Naive thymus-derived CD4-positive, alpha-beta T cell (primary cell): Measurements from ENCODE around the gene VPS13A. TPM values are rescaled to one million over a fixed set of nuclear protein-coding genes. Genes with fewer than 3 reads are reported as not detected.
"Not testable (repeated sequence)": the region's sequence is repeated elsewhere in the genome, so short reads cannot be mapped to it uniquely, and the experiment has no call there.

Experiments
- ATAC-seq: fragments of 150-1000 bp; cut with Tn5 transposase; 2 replicates; pipeline ENCODE4 v1.10.0; 2021; ENCODE audit warnings: mild to moderate bottlenecking, moderate library complexity
- CTCF ChIA-PET: fragments of 350-600 bp; sonication (Branson Sonifier 250); formaldehyde crosslinking; loops from one replicate; lab custom pipeline; 2021; ENCODE audit warnings: antibody characterized with exemption; lab: Charles Lee
- POLR2A ChIA-PET: fragments of 350-600 bp; sonication (Branson Sonifier 250); formaldehyde crosslinking; loops from one replicate; lab custom pipeline; 2021; ENCODE audit warnings: antibody characterized with exemption, inconsistent platforms; lab: Charles Lee
- DNase-seq, 9 donors: peaks; one replicate each; pipeline versions ENCODE4 v3.0.0 to v3.0.0-alpha.2; 2020 to 2022; ENCODE audit warnings: mixed read lengths in 1 of 9
- H3K27ac ChIP-seq: one replicate; pipeline ENCODE4 v1.7.0; 2013; ENCODE audit warnings: mild to moderate bottlenecking, low read depth, low read length, moderate library complexity
- H3K27me3 ChIP-seq, 2 donors: one replicate each; pipeline ENCODE4 v1.7.0; 2013; ENCODE audit warnings: low read length in 2 of 2, mild to moderate bottlenecking in 2 of 2, moderate library complexity in 2 of 2; ENCODE audit not compliant: control insufficient read depth in 2 of 2, insufficient read depth in 2 of 2
- H3K36me3 ChIP-seq, 3 experiments: 1 replicate in 2 of 3; 2 replicates in 1 of 3; pipeline ENCODE4 v1.7.0; 2013; ENCODE audit warnings: low read length in 3 of 3, mild to moderate bottlenecking in 3 of 3, moderate library complexity in 1 of 3; ENCODE audit not compliant: insufficient read depth in 3 of 3, control insufficient read depth in 2 of 3
- H3K4me1 ChIP-seq, 2 donors: one replicate each; pipeline ENCODE4 v1.7.0; 2013; ENCODE audit warnings: low read length in 2 of 2, mild to moderate bottlenecking in 2 of 2, moderate library complexity in 1 of 2; ENCODE audit not compliant: control insufficient read depth in 2 of 2, insufficient read depth in 2 of 2
- H3K4me3 ChIP-seq: 2 replicates; pipeline ENCODE4 v1.7.0; 2013; ENCODE audit warnings: mild to moderate bottlenecking, low read length
- H3K9me3 ChIP-seq, 3 experiments: 1 replicate in 2 of 3; 2 replicates in 1 of 3; pipeline ENCODE4 v1.7.0; 2013; ENCODE audit warnings: low read length in 3 of 3; ENCODE audit not compliant: control insufficient read depth in 2 of 3
- H3K27ac Mint-ChIP-seq, 9 donors: one replicate each; pipeline ENCODE4 v1.8.0; 2020 to 2022; ENCODE audit warnings: mixed read lengths in 9 of 9, mild to moderate bottlenecking in 8 of 9, moderate library complexity in 5 of 9, inconsistent platforms in 2 of 9
- H3K27me3 Mint-ChIP-seq, 5 donors: one replicate each; pipeline ENCODE4 v1.8.0; 2021 to 2022; ENCODE audit warnings: mixed read lengths in 5 of 5, mild to moderate bottlenecking in 1 of 5
- H3K36me3 Mint-ChIP-seq, 5 donors: one replicate each; pipeline ENCODE4 v1.8.0; 2020 to 2022; ENCODE audit warnings: mixed read lengths in 5 of 5, mild to moderate bottlenecking in 3 of 5, inconsistent platforms in 1 of 5
- H3K4me1 Mint-ChIP-seq, 7 donors: one replicate each; pipeline ENCODE4 v1.8.0; 2020 to 2022; ENCODE audit warnings: mixed read lengths in 7 of 7, mild to moderate bottlenecking in 3 of 7, inconsistent platforms in 1 of 7
- H3K4me3 Mint-ChIP-seq, 10 donors: one replicate each; pipeline ENCODE4 v1.8.0; 2020 to 2022; ENCODE audit warnings: mild to moderate bottlenecking in 10 of 10, mixed read lengths in 10 of 10, moderate library complexity in 6 of 10, inconsistent platforms in 2 of 10
- H3K9me3 Mint-ChIP-seq, 11 donors: one replicate each; pipeline ENCODE4 v1.8.0; 2020 to 2022; ENCODE audit warnings: mixed read lengths in 11 of 11, mild to moderate bottlenecking in 4 of 11, inconsistent platforms in 1 of 11, moderate library complexity in 1 of 11
- intact Hi-C, 2 donors: fragments of 100-400 bp; cut with micrococcal nuclease; formaldehyde crosslinking; loops; one replicate each; pipeline ENCODE4 v1.15.1; 2023
- polyA plus RNA-seq, 2 donors: library from polyadenylated mRNA; unstranded; fragments of 300-500 nt; fragmentation: Illumina TruSeq; gene quantifications; one replicate each; pipeline ENCODE4 v1.2.3, GENCODE V29; 2021
- total RNA-seq, 6 experiments: library from RNA in 5 of 6; stranded (reverse) in 5 of 6; gene quantifications; 1 replicate in 5 of 6; 2 replicates in 1 of 6; pipeline ENCODE4 v1.2.3 and lab custom pipeline; 2021 to 2026

Gene VPS13A
- total and polyA plus RNA-seq, 7 experiments from 2014 or later, result 3.0 to 52.8 (median 40.9) TPM

DNA sequence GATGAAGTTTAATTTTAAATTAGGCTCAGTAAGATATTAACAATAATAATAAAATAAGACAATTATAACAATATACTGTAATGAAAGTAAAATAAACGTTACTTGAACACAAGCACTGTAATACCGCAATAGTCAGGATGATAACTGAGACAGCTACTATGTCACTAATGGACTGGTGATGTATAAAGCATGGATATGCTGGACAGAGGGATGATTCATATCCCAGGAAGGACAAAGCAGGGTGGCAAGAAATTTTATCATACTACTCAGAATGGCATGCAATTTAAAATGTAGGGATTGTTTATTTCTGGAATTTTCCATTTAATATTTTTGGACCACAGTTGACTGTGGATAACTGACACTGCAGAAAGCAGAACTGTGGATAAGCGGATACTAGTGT is 196.9 kb downstream of the VPS13A start:
- Histone ChIP-seq H3K36me3 (peaks cover 3 to 16% (median 4%) of the 10 kb centered on the region in 3 experiments), H3K27me3 (no peaks in the 10 kb centered on the region), H3K4me3 (no peak overlapping the region), H3K27ac (no peak overlapping the region), H3K4me1 (no peaks in the 10 kb centered on the region), H3K9me3 (no peaks in the 10 kb centered on the region)
- intact Hi-C loops, result no loop called here
- no peak for DNase-seq
- H3K27me3 Mint-ChIP-seq, result no peaks in the 10 kb centered on the region
- peaks cover 13 to 53% (median 37%) of the 10 kb centered on the region in 5 donors for H3K36me3 Mint-ChIP-seq
- no peak overlapping the region for H3K27ac Mint-ChIP-seq
- ChIA-PET CTCF (no interaction called here), POLR2A (no interaction called here)
- no peaks in the 10 kb centered on the region for H3K4me1 Mint-ChIP-seq
- peaks cover 0 to 16% (median 4%) of the 10 kb centered on the region in 11 donors for H3K9me3 Mint-ChIP-seq
- ATAC-seq, result no peak
- H3K4me3 Mint-ChIP-seq, result no peak overlapping the region

- ATAC-seq (no peak), DNase-seq (no peak)
- peaks cover 2 to 35% (median 23%) of the 10 kb centered on the region in 5 donors for H3K36me3 Mint-ChIP-seq
- Histone ChIP-seq H3K9me3 (no peaks in the 10 kb centered on the region), H3K27me3 (no peaks in the 10 kb centered on the region), H3K27ac (no peak overlapping the region), H3K4me1 (no peaks in the 10 kb centered on the region), H3K36me3 (peaks cover 0 to 4% (median 3%) of the 10 kb centered on the region in 3 experiments), H3K4me3 (no peak overlapping the region)
- ChIA-PET CTCF (no interaction called here), POLR2A (no interaction called here)
- H3K9me3 Mint-ChIP-seq, result peaks cover 0 to 11% (median 2%) of the 10 kb centered on the region in 11 donors
- no peaks in the 10 kb centered on the region for H3K4me1 Mint-ChIP-seq
- peak overlapping the region in 1 of 9 donors; percentile 0 for H3K27ac Mint-ChIP-seq
- intact Hi-C loops, result no loop called here
- no peak overlapping the region for H3K4me3 Mint-ChIP-seq
- no peaks in the 10 kb centered on the region for H3K27me3 Mint-ChIP-seq
Observed at GRCh38 chr9:77375956-77376532, 198.7 kb downstream of the VPS13A start.

- Mint-ChIP-seq H3K27me3 (no peaks in the 10 kb centered on the region), H3K4me3 (no peak overlapping the region), H3K9me3 (no peaks in the 10 kb centered on the region), H3K27ac (no peak overlapping the region), H3K36me3 (peaks cover 0 to 17% (median 10%) of the 10 kb centered on the region in 5 donors), H3K4me1 (no peaks in the 10 kb centered on the region)
- Histone ChIP-seq H3K36me3 (peaks cover 0 to 4% (median 0%) of the 10 kb centered on the region in 3 experiments), H3K27ac (no peak overlapping the region), H3K9me3 (no peaks in the 10 kb centered on the region), H3K27me3 (no peaks in the 10 kb centered on the region), H3K4me3 (no peak overlapping the region), H3K4me1 (no peaks in the 10 kb centered on the region)
- DNase-seq (no peak), ATAC-seq (no peak)
- ChIA-PET CTCF (no interaction called here), POLR2A (no interaction called here)
- intact Hi-C loops, result no loop called here
Observed at GRCh38 chr9:77384406-77384805, 207.1 kb downstream of the VPS13A start.

- H3K4me3 Mint-ChIP-seq, result no peak overlapping the region
- Histone ChIP-seq H3K4me1 (no peaks in the 10 kb centered on the region), H3K27me3 (no peaks in the 10 kb centered on the region), H3K27ac (no peak overlapping the region), H3K9me3 (no peaks in the 10 kb centered on the region), H3K36me3 (peaks cover 0 to 4% (median 0%) of the 10 kb centered on the region in 3 experiments), H3K4me3 (no peak overlapping the region)
- no peaks in the 10 kb centered on the region for H3K9me3 Mint-ChIP-seq
- DNase-seq, result no peak
- H3K27ac Mint-ChIP-seq, result no peak overlapping the region
- no peaks in the 10 kb centered on the region for H3K4me1 Mint-ChIP-seq
- no peak for ATAC-seq
- intact Hi-C loops, result no loop called here
- peaks cover 0 to 29% (median 17%) of the 10 kb centered on the region in 5 donors for H3K36me3 Mint-ChIP-seq
- CTCF ChIA-PET, result no interaction called here
- H3K27me3 Mint-ChIP-seq, result no peaks in the 10 kb centered on the region
- POLR2A ChIA-PET, result no interaction called here
Observed at GRCh38 chr9:77386187-77386586, 208.9 kb downstream of the VPS13A start.

DNA sequence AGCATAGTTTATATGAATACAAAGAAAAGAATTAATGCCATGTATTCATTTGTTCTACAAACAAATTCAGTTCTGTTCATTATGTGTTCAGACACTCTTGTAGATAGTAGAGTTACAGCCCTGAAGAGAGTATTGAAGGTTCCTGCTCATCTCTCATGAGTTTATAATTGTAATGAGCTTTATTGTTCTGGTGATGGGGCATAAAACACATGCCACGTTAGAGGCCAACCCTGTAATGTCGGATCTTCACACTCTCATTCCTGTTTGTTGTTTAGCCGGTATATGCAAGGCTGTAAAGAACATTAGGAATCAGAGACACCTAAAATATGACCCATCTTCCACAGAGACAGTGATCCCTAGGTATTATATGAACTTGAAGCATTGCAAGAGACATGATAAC is 214.5 kb downstream of the VPS13A start:
- Histone ChIP-seq H3K4me3 (no peak overlapping the region), H3K36me3 (no peaks in the 10 kb centered on the region), H3K27me3 (no peaks in the 10 kb centered on the region), H3K4me1 (no peaks in the 10 kb centered on the region), H3K27ac (no peak overlapping the region), H3K9me3 (no peaks in the 10 kb centered on the region)
- Mint-ChIP-seq H3K9me3 (peaks cover 0 to 6% (median 0%) of the 10 kb centered on the region in 11 donors), H3K36me3 (peaks cover 0 to 15% (median 10%) of the 10 kb centered on the region in 5 donors), H3K4me3 (no peak overlapping the region), H3K4me1 (no peaks in the 10 kb centered on the region), H3K27ac (no peak overlapping the region), H3K27me3 (no peaks in the 10 kb centered on the region)
- ChIA-PET POLR2A (no interaction called here), CTCF (no interaction called here)
- ATAC-seq (no peak), DNase-seq (no peak)
- intact Hi-C loops, result no loop called here

DNA sequence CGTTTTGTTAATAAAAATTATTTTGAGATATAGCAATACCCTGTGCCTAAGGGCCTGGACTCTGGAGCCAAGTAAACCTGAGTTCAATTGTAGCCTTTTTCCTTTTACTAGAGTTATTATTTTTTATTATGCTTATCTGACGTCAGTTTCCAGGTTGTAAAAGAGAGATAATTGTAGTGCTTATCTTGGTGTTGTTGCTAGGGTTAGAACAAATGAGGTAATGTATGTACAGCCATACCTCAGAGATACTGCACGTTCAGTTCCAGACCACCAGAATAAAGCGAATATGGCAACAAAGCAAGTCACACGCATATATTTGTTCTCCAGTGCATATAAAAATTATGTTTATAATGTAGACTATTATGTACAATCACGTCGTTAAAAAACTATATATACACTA is 215.0 kb downstream of the VPS13A start:
- no peaks in the 10 kb centered on the region for H3K36me3 ChIP-seq
- DNase-seq, result no peak
- ChIA-PET CTCF (no interaction called here), POLR2A (no interaction called here)
- H3K4me3 ChIP-seq, result no peak overlapping the region
- H3K4me3 Mint-ChIP-seq, result no peak overlapping the region
- peaks cover 0 to 13% (median 8%) of the 10 kb centered on the region in 5 donors for H3K36me3 Mint-ChIP-seq
- peaks cover 0 to 6% (median 0%) of the 10 kb centered on the region in 11 donors for H3K9me3 Mint-ChIP-seq
- no peaks in the 10 kb centered on the region for H3K27me3 ChIP-seq
- intact Hi-C loops, result no loop called here
- no peaks in the 10 kb centered on the region for H3K4me1 Mint-ChIP-seq
- no peaks in the 10 kb centered on the region for H3K4me1 ChIP-seq
- no peaks in the 10 kb centered on the region for H3K9me3 ChIP-seq
- no peak overlapping the region for H3K27ac ChIP-seq
- no peak for ATAC-seq
- no peaks in the 10 kb centered on the region for H3K27me3 Mint-ChIP-seq
- no peak overlapping the region for H3K27ac Mint-ChIP-seq

- H3K36me3 Mint-ChIP-seq, CTCF ChIA-PET, H3K27ac Mint-ChIP-seq, H3K9me3 ChIP-seq, H3K4me3 Mint-ChIP-seq, H3K27me3 ChIP-seq, ATAC-seq, H3K27ac ChIP-seq, H3K4me3 ChIP-seq, DNase-seq, intact Hi-C loops, H3K9me3 Mint-ChIP-seq, H3K4me1 Mint-ChIP-seq, H3K27me3 Mint-ChIP-seq, H3K4me1 ChIP-seq, H3K36me3 ChIP-seq, POLR2A ChIA-PET: not testable (repeated sequence)
Observed at GRCh38 chr9:77398581-77398980, 221.2 kb downstream of the VPS13A start.
